NCI-H524 (cell line): ENCODE results near the gene LSM7.

Experiments
- DNase-seq, 2 experiments: peaks; one replicate each; lab custom pipeline; 2025; lab: John Stamatoyannopoulos, UW

The LSM7 gene

DNA sequence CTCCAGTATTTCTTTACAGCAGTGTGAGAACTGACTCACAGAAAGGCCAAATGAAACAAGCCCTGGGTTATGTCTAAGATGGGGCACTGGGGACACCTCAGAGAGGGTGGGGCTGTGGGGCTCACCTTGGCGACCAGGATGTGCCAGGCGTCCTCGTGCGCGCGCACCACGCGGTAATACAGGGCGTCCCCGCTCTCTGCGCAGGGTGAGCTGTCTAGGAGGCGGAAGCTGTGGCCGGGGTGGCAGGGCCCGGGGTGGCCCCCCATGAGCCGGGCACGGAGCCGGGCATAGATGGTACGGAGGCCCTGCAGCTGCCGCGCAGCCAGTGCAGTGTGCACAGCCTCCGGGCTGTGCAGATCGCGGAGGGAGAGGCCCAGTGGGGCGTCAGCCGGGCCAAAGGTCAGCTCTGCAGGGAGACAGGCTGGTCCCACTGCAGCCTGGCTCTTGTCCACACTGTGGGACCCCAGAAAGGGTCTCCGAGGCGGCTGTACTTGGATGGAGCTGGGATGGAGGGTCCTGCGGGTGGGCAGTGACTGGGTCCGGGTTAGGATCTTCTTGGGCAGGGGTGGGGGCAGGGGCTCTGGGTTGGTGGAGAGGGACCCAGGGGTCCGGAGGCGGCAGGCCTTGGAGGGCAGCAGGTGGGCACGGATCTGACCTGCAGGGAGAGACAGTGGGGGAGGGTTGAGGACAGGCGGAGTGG, 49.8 kb downstream of the LSM7 start:
- DNase-seq = no peak

DNA sequence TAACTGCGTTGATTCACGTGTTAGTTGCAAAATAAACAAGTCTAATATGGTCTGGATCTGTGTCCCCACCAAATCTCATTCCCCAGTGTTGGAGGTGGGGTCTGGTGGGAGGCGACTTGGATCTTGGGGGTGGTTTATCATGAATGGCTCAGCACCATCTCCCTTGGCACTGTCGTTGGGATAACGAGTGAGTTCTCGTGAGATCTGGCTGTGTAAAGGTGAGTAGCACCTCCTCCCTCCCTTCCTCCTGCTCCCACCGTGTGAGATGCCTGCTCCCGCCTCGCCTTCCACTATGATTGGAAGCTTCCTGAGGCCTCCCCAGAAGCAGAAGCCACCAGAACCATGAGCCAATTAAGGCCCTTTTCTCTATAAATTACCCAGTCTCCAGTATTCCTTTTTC, 51.2 kb downstream of the LSM7 start:
- DNase-seq = no peak

DNA sequence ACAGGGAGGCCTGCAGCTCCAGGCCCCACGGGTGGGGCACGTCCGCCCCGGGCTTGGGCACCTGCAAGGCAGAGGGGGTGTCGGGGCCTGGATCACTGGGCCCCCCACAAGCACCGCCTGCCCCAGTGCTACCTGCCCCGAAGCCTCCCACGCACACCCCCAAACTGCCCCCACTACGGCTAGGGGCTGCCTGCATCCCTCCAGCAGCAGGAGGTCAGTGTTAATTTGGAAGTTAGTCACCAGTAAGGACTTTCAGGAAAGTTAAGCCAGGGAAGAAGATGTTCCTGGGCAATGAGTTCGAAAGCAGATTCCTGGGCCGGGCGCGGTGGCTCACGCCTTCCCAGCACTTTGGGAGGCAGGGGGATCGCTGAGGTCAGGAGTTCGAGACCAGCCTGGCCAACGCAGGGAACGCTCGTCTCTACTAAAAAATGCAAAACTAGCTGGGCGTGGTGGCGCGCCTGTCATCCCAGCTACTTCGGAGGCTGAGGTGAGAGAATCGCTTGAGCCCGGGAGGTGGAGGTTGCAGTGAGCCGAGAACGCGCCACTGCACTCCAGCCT, 51.9 kb downstream of the LSM7 start:
- DNase-seq = no peak

DNA sequence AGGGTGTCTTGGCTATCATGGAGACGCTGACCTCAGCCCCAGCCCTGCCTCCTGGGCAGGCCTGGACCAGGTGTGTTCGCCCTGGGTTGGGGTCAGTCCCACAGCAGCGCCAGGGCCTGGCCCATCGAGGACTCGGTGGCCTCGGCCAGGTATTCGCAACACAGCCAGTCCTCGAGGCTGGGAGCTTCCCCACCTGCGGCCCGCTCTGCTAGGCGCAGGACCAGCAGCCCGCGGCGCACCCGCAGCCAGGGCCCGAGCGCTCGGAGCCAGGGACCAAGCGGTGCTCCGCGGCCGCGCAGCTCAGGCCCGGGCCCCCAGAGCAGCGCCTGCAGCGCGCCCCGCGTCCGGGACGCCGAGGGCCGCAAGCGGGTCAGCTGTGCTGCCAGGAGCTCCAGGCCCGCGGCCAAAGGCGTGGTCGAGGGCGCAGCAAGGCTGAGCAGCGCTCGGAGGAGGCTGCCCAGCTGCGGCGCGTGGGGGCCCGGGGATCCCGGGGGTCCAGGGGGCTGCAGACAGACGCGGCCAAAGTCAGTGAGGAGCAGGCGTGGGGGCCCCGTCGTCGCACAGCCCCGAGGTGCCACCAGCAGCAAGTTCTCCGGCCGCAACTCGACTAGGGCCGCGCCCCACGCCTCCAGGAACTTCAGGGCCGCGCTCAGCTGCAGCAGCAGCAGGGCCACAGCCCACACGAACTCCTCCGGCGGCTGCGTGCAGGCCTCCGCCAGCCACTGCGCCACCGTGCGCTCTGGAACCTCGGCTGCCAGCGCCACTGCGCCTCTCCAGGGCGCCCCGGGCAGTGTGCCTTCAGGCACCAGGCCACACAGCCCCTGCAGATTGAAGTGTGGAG, 52.6 kb downstream of the LSM7 start:
- DNase-seq = no peak

DNA sequence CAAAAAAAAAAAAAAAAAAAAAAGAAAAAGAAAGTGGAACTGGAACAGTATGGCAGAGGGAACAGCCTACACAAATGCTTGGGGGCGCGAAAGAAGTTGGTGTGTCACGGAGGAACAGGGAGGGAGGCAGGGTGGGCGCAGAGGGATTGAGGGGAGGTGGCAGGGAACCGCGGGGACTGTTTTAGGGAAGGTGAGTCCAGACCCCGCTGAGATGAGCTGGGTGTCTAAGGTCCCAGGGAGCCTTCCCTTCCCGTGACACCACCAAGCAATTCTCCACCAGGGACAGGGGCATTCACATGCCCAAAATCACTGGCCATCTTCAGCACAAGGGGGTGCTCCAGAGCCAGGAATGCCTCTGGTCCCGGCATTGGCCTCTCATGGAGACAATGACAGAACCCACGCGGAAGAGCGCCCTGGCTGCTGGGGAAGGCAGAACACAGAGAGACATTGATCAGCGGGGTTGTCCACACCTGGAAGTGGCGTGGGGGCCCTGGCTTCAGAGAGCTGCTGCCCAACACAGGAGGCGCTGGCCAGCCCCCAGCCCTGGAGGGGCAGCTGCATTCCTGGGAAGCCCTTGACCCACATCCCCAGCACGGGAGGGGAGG, 53.4 kb downstream of the LSM7 start:
- DNase-seq = peak; percentile 64 to 79

DNA sequence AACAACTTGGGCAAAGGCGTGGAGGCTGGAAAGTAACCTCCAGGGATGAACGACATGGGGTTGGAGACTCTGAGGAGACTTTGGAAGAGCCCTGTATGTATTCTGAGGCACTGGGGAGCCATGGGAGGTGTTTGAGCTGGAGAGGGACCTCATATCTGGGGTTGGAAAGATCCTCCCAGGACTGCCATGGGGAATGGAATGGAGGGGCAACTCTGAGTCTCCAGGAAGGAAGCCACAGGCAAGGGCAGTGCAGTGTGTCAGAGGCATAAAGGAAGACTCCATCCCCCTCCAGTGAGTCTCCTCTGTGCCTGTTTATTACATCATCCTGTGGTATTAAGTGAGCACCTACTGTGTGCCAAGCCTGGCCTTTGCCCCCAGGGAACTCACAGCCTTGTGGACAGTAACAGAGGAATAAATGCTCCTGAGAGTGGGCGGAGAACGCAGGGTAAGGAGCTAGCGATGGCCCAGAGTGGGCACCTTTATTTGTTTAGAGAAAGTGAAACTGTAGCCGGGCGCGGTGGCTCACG, 54.1 kb downstream of the LSM7 start:
- no peak for DNase-seq

DNA sequence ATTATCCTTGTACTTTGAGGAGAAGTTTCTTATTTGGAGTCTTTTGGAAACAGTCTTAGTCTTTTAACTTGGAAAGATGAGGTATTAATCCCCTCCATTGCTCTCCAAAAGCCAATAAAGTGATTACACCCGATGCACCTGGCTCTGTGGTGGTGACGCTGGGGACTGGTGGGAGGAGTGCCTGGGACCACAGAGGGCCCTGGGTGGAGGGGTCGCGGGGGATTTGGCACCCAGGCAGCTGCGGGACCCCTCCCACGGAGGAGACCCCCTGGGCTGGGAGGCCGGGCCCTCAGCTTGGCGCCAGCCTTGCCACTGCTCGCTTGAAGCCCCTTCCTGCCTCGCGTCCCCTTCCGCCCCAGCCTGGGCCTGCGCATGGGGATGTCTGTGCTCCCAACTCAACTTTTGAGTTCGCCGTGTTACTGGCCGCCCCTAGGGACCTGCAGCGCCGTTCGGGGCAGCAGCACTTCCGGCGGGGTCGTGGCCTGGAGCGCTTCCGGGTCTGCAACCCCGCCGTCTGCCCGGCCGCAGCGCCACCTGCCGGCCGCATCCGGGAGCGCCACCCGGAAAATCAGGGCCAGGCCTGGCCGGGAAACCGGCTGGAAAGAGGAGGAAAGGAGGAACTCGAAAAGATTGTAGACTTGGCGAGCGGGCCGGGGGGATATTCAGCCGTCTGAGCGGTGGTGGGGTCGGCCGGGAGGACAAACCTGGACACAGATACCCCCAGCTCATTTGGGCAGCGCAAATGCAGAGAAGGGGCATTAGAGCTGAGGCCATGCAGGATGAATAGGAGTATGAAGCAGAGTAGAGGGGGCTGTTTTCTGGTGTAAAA, 54.8 kb downstream of the LSM7 start:
- peak; percentile 45 to 79 for DNase-seq
